Gastrocnemius medialis (tissue), 4 donors: ENCODE measurements around the gene GNG7. TPM values are rescaled to one million over a fixed set of nuclear protein-coding genes. Genes with fewer than 3 reads are reported as not detected.
A peak's percentile ranks its signal among the peaks of the same experiment; 100 is the strongest.

ENCODE experiments used
- ATAC-seq, 2 donors: fragments of 150-250 bp; one replicate each; pipeline ENCODE4 v1.9.1; 2016
- DNase-seq, 2 donors: peaks; one replicate each; pipeline ENCODE4 v3.0.0-alpha.2; 2019
- H3K27ac ChIP-seq, 4 donors: fragments of 200-600 bp; sonication (generic); 1 replicate in 1 of 4; 2 replicates in 3 of 4; pipeline ENCODE4 v1.5.1; 2016 to 2018; ENCODE audit warnings: mild to moderate bottlenecking in 2 of 4, moderate library complexity in 1 of 4
- H3K27me3 ChIP-seq, 3 donors: fragments of 200-600 bp; sonication (generic) in 2 of 3; 1 replicate in 1 of 3; 2 replicates in 2 of 3; pipeline versions ENCODE4 v1.5.1 to v1.6.0; 2016 to 2019; ENCODE audit warnings: mild to moderate bottlenecking in 1 of 3, moderate library complexity in 1 of 3
- H3K36me3 ChIP-seq, 2 donors: fragments of 200-600 bp; sonication (generic) in 1 of 2; one replicate each; pipeline ENCODE4 v1.5.1; 2017 to 2018
- H3K4me1 ChIP-seq, 2 donors: fragments of 200-600 bp; sonication (generic) in 1 of 2; one replicate each; pipeline ENCODE4 v1.5.1; 2016 to 2017; ENCODE audit warnings: mild to moderate bottlenecking in 2 of 2
- H3K4me3 ChIP-seq, 4 donors: fragments of 200-600 bp; sonication (generic) in 3 of 4; 1 replicate in 1 of 4; 2 replicates in 3 of 4; pipeline ENCODE4 v1.5.1; 2016 to 2019; ENCODE audit warnings: mild to moderate bottlenecking in 2 of 4
- H3K9me3 ChIP-seq, 3 donors: fragments of 200-600 bp; sonication (generic) in 2 of 3; 1 replicate in 1 of 3; 2 replicates in 2 of 3; pipeline ENCODE4 v1.5.1; 2016 to 2019
- POLR2A ChIP-seq, 2 donors: fragments of 450-650 bp; IDR thresholded peaks; one replicate each; pipeline ENCODE4 v1.6.1; 2017; ENCODE audit warnings: antibody characterized with exemption in 2 of 2, mild to moderate bottlenecking in 2 of 2, moderate library complexity in 2 of 2
- in situ Hi-C, 4 donors: fragments of 200-750 bp; cut with MboI; loops; one replicate each; pipeline versions ENCODE4 v1.15.0 to v1.8.0; 2017; ENCODE audit warnings: low sequenced_read_pairs in 4 of 4
- intact Hi-C: fragments of 100-400 bp; cut with DNase I; formaldehyde crosslinking; loops from one replicate; pipeline ENCODE4 v1.15.1; 2023; ENCODE audit warnings: low total_unique reads
- total RNA-seq, 4 donors: library from RNA; depleted of rRNA; stranded (reverse); fragments of >200 nt; gene quantifications; one replicate each; pipeline versions ENCODE4 v1.1.0 to v1.2.3, GENCODE V29; 2016
- TF ChIP-seq, protein P1 (sequence below), 5 experiments: fragments of 450-650 bp in 3 of 5; fragments of 200-600 bp in 2 of 5; sonication (generic) in 2 of 5; IDR thresholded peaks in 4 of 5; conservative IDR thresholded peaks in 1 of 5; 1 replicate in 4 of 5; 2 replicates in 1 of 5; pipeline ENCODE4 v1.5.1; 2016 to 2019; ENCODE audit warnings: antibody characterized with exemption in 5 of 5, mild to moderate bottlenecking in 3 of 5, moderate library complexity in 3 of 5

The GNG7 gene
- total RNA-seq, 4 donors from 2014 or later, result 0.46 to 1.1 (median 0.62) TPM

- Histone ChIP-seq H3K27me3 (no peaks in the 10 kb centered on the region), H3K27ac (peak overlapping the region; percentile 63 to 78 (median 70)), H3K36me3 (no peaks in the 10 kb centered on the region), H3K9me3 (no peaks in the 10 kb centered on the region), H3K4me3 (peak overlapping the region in 1 of 4 donors; percentile 17), H3K4me1 (peaks cover 0 to 3% of the 10 kb centered on the region in 2 donors)
- TF ChIP-seq, protein P1, sequence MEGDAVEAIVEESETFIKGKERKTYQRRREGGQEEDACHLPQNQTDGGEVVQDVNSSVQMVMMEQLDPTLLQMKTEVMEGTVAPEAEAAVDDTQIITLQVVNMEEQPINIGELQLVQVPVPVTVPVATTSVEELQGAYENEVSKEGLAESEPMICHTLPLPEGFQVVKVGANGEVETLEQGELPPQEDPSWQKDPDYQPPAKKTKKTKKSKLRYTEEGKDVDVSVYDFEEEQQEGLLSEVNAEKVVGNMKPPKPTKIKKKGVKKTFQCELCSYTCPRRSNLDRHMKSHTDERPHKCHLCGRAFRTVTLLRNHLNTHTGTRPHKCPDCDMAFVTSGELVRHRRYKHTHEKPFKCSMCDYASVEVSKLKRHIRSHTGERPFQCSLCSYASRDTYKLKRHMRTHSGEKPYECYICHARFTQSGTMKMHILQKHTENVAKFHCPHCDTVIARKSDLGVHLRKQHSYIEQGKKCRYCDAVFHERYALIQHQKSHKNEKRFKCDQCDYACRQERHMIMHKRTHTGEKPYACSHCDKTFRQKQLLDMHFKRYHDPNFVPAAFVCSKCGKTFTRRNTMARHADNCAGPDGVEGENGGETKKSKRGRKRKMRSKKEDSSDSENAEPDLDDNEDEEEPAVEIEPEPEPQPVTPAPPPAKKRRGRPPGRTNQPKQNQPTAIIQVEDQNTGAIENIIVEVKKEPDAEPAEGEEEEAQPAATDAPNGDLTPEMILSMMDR (IDR thresholded peaks at IDR 0.05 in 4 of 5, conservative IDR thresholded peaks at IDR 0.05 in 1 of 5), result no peak
- TF ChIP-seq POLR2A (IDR thresholded peaks at IDR 0.05), result no peak
- DNase-seq, result no peak
- ATAC-seq, result peak; percentile 68 to 80
- in situ Hi-C loops, result loop anchor here in 2 of 4 donors (10.0 kb wide), 1 partner anchor 123 kb away; no protein-coding TSS in a partner anchor
- intact Hi-C loops, result no loop called here
Observed at GRCh38 chr19:2588081-2588777, 114.3 kb downstream of the GNG7 start.

DNA sequence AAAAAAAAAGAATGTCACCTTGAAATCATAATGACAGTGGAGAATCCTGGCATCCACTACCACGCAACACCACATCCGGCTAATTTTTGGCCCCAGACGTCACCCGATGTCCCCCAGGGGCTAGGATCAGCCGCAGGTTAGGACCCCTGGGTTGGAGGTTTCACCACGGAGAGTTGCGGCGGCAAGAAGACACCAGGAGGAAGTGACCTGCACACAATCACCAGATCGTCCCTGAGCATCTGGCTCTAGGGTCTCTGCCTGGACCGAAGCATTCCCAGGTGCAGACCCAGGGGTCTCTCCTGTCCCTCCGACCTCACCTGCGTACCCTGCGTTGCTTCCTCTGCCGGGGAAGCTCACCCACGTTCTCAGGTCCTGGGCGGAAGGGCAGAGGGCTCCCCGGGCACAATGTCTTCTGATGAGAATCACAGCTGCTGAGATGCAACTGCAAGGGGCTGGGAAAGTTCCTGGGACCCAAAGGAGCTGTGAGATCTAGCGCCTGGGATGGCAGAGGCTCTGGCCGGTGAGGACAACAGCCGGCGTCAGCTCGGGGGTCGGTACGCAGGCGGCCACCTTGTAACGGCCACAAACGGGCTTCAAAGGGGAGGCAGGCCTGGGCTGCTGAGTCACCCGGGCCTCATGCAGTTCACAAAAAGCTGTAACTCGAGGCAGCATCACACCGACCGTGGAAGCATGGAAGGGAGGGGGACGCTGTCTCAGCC lies 115.3 kb downstream of the GNG7 start:
- Histone ChIP-seq H3K27me3 (no peaks in the 10 kb centered on the region), H3K36me3 (no peaks in the 10 kb centered on the region), H3K9me3 (no peaks in the 10 kb centered on the region), H3K4me3 (no peak overlapping the region), H3K27ac (peak overlapping the region; percentile 63 to 78 (median 70)), H3K4me1 (peaks cover 0 to 3% of the 10 kb centered on the region in 2 donors)
- ATAC-seq (no peak), DNase-seq (no peak)
- in situ Hi-C loops, result loop anchor here in 2 of 4 donors (10.0 kb wide), 1 partner anchor 122 kb away; no protein-coding TSS in a partner anchor
- TF ChIP-seq POLR2A (IDR thresholded peaks at IDR 0.05), result no peak
- TF ChIP-seq, protein P1 (IDR thresholded peaks at IDR 0.05 in 4 of 5, conservative IDR thresholded peaks at IDR 0.05 in 1 of 5), result no peak
- intact Hi-C loops, result no loop called here

GRCh38 chr19:2586196-2586595 lies 116.3 kb downstream of the GNG7 start:
- DNase-seq, result no peak
- in situ Hi-C loops (loop anchor here in 2 of 4 donors (10.0 kb wide), 1 partner anchor 121 kb away; no protein-coding TSS in a partner anchor), intact Hi-C loops (no loop called here)
- Histone ChIP-seq H3K27ac (no peak overlapping the region), H3K36me3 (no peaks in the 10 kb centered on the region), H3K4me3 (no peak overlapping the region), H3K9me3 (no peaks in the 10 kb centered on the region), H3K27me3 (no peaks in the 10 kb centered on the region), H3K4me1 (peaks cover 0 to 3% of the 10 kb centered on the region in 2 donors)
- TF ChIP-seq POLR2A (IDR thresholded peaks at IDR 0.05), result no peak
- TF ChIP-seq, protein P1 (IDR thresholded peaks at IDR 0.05 in 4 of 5, conservative IDR thresholded peaks at IDR 0.05 in 1 of 5), result no peak
- no peak for ATAC-seq

DNA sequence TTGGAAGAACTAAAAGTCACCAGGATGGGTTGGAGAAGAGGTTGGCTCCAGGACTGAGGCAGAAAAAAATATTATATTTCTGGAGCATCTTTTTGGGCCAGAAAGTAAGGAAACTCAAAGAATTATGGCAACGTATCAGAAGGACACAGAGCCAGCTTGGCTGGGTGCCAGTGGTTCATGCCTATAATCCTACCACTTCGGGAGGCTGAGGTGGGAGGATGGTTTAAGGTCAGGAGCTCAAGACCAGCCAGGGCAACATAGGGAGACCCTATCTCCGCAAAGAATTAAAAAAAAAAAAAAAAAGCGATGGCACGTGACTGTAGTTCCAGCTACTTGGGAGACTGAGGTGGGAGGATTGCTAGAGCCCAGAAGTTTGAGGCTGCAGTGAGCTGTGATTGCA lies 118.5 kb downstream of the GNG7 start:
- peaks cover 10 to 12% of the 10 kb centered on the region in 2 donors for H3K4me1 ChIP-seq
- intact Hi-C loops, result no loop called here
- no peaks in the 10 kb centered on the region for H3K9me3 ChIP-seq
- in situ Hi-C loops, result loop anchor here in 2 of 4 donors (10.0 kb wide), 1 partner anchor 119 kb away; no protein-coding TSS in a partner anchor
- H3K36me3 ChIP-seq, result no peaks in the 10 kb centered on the region
- DNase-seq (no peak), ATAC-seq (no peak)
- no peak for TF ChIP-seq POLR2A (IDR thresholded peaks at IDR 0.05)
- TF ChIP-seq, protein P1 (IDR thresholded peaks at IDR 0.05 in 4 of 5, conservative IDR thresholded peaks at IDR 0.05 in 1 of 5), result no peak
- no peak overlapping the region for H3K4me3 ChIP-seq
- H3K27ac ChIP-seq, result no peak overlapping the region
- H3K27me3 ChIP-seq, result no peaks in the 10 kb centered on the region
